HG03097 (cell line): ENCODE measurements around the gene OTOA.
"Not testable (repeated sequence)": the region's sequence is repeated elsewhere in the genome, so short reads cannot be mapped to it uniquely, and the experiment has no call there.

ENCODE experiments used
- ATAC-seq: cut with Tn5 transposase; IDR thresholded peaks from one replicate; pipeline ENCODE4 v1.9.1; 2021; ENCODE audit not compliant: unreplicated experiment, low FRiP score

Gene OTOA

GRCh38 chr16:21663889-21664647, at the start of gene OTOA:
OTOA (plus strand) TSS chr16:21663968; CDS start chr16:21678515, 14,547 bp downstream.
- no peak for ATAC-seq

- no peak for ATAC-seq
Measured at GRCh38 chr16:21614896-21615295, 48.9 kb upstream of the OTOA start.

GRCh38 chr16:21617607-21618006, 46.2 kb upstream of the OTOA start:
- ATAC-seq, result no peak

GRCh38 chr16:21618281-21618680, 45.5 kb upstream of the OTOA start:
- no peak for ATAC-seq

GRCh38 chr16:21619765-21620425, 43.9 kb upstream of the OTOA start:
- no peak for ATAC-seq

GRCh38 chr16:21620592-21620991, 43.2 kb upstream of the OTOA start:
- no peak for ATAC-seq

GRCh38 chr16:21622545-21622944, 41.2 kb upstream of the OTOA start:
- no peak for ATAC-seq

GRCh38 chr16:21625026-21625425, 38.7 kb upstream of the OTOA start:
- no peak for ATAC-seq

GRCh38 chr16:21626659-21627277, 37.0 kb upstream of the OTOA start:
- ATAC-seq, result no peak

- ATAC-seq, result no peak
Measured at GRCh38 chr16:21628121-21628726, 35.5 kb upstream of the OTOA start.

- no peak for ATAC-seq
Measured at GRCh38 chr16:21628772-21629171, 35.0 kb upstream of the OTOA start.

- ATAC-seq, result not testable (repeated sequence)
Measured at GRCh38 chr16:21629616-21630539, 33.9 kb upstream of the OTOA start.

GRCh38 chr16:21630866-21631265, 32.9 kb upstream of the OTOA start:
- ATAC-seq, result not testable (repeated sequence)

GRCh38 chr16:21631376-21631775, 32.4 kb upstream of the OTOA start:
- ATAC-seq, result not testable (repeated sequence)

- ATAC-seq, result not testable (repeated sequence)
Measured at GRCh38 chr16:21631951-21632575, 31.7 kb upstream of the OTOA start.

- ATAC-seq, result no peak
Measured at GRCh38 chr16:21634216-21634615, 29.6 kb upstream of the OTOA start.

- not testable (repeated sequence) for ATAC-seq
Measured at GRCh38 chr16:21635694-21636093, 28.1 kb upstream of the OTOA start.

GRCh38 chr16:21637032-21637968, 26.5 kb upstream of the OTOA start:
- no peak for ATAC-seq

GRCh38 chr16:21638573-21638975, 25.2 kb upstream of the OTOA start:
- ATAC-seq, result no peak
